SK-N-SH treated with all-trans-retinoic acid at 6 μM for 48 hours (cell line): ENCODE data around the gene PRR23C.

Source experiments
- CSDC2 ChIP-seq: fragments of 250-450 bp; sonication (Bioruptor Pico); IDR thresholded peaks from 2 replicates; pipeline ENCODE4 v1.5.0; 2020; ENCODE audit warnings: mild to moderate bottlenecking, moderate library complexity
- PPARA ChIP-seq: fragments of 250-450 bp; sonication (Bioruptor Pico); IDR thresholded peaks from 2 replicates; pipeline ENCODE4 v1.5.0; 2020; ENCODE audit warnings: mild to moderate bottlenecking, borderline replicate concordance
- RARB ChIP-seq: fragments of 250-450 bp; sonication (Bioruptor Pico); IDR thresholded peaks from 2 replicates; pipeline ENCODE4 v1.8.0; 2021; ENCODE audit warnings: mild to moderate bottlenecking, moderate library complexity
- ZC3H10 ChIP-seq: fragments of 250-450 bp; sonication (Bioruptor Pico); IDR thresholded peaks from 2 replicates; pipeline ENCODE4 v1.5.1; 2021; ENCODE audit warnings: mild to moderate bottlenecking, moderate library complexity
- TF ChIP-seq, protein P1 (sequence below): fragments of 250-450 bp; sonication (Bioruptor Pico); IDR thresholded peaks from 2 replicates; pipeline ENCODE4 v1.8.0; 2020; ENCODE audit warnings: mild to moderate bottlenecking, moderate library complexity, borderline replicate concordance
- TF ChIP-seq, protein P2 (sequence below): fragments of 250-450 bp; sonication (Bioruptor Pico); IDR thresholded peaks from 2 replicates; pipeline ENCODE4 v1.8.0; 2021; ENCODE audit warnings: low read depth, mild to moderate bottlenecking, moderate library complexity, borderline replicate concordance
- TF ChIP-seq, protein P3 (sequence below): fragments of 250-450 bp; sonication (Bioruptor Pico); IDR thresholded peaks from 2 replicates; pipeline ENCODE4 v1.5.1; 2020; ENCODE audit warnings: low read depth, mild to moderate bottlenecking, moderate library complexity

DNA sequence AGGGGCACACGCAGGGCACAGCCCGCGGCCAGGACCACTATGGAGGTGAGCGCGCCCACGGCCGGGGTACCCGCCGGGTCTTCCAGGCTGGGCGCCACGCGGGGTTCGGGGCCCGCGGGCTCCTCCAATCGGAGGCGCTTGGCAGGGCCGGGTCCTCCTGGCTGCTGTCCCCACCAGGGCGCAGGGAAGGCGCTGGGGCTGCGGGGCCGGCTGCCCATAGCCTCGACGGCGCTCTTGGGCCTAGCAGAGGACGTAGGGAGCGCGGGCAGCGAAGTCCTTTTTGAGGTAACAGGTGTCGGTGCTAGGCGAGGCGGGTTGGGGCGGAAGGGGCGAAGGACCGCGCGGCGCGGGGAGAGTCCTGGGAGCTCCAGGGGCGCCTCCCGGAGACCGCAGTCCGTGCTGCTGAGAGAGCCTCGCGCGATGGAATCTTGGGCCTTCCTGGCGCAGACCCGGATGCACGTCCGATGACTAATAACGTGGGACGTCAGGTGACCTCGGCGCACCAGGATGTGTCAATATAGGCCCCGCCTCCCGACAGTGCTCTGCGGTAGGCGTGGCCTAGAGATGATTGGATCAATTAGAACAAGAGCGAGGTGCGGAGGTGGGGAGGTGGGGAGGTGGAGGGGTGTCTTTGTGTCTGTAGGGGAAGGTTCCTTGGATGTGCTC is 38.5 kb downstream of the PRR23C start, which contains the start of gene PRR23A:
- TF ChIP-seq, protein P1, sequence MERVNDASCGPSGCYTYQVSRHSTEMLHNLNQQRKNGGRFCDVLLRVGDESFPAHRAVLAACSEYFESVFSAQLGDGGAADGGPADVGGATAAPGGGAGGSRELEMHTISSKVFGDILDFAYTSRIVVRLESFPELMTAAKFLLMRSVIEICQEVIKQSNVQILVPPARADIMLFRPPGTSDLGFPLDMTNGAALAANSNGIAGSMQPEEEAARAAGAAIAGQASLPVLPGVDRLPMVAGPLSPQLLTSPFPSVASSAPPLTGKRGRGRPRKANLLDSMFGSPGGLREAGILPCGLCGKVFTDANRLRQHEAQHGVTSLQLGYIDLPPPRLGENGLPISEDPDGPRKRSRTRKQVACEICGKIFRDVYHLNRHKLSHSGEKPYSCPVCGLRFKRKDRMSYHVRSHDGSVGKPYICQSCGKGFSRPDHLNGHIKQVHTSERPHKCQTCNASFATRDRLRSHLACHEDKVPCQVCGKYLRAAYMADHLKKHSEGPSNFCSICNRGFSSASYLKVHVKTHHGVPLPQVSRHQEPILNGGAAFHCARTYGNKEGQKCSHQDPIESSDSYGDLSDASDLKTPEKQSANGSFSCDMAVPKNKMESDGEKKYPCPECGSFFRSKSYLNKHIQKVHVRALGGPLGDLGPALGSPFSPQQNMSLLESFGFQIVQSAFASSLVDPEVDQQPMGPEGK (CRISPR knock-in tag), result no peak
- TF ChIP-seq PPARA (no peak), RARB (no peak), CSDC2 (no peak), ZC3H10 (CRISPR knock-in tag) (no peak)
- TF ChIP-seq, protein P2, sequence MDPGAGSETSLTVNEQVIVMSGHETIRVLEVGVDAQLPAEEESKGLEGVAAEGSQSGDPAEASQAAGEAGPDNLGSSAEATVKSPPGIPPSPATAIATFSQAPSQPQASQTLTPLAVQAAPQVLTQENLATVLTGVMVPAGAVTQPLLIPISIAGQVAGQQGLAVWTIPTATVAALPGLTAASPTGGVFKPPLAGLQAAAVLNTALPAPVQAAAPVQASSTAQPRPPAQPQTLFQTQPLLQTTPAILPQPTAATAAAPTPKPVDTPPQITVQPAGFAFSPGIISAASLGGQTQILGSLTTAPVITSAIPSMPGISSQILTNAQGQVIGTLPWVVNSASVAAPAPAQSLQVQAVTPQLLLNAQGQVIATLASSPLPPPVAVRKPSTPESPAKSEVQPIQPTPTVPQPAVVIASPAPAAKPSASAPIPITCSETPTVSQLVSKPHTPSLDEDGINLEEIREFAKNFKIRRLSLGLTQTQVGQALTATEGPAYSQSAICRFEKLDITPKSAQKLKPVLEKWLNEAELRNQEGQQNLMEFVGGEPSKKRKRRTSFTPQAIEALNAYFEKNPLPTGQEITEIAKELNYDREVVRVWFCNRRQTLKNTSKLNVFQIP (CRISPR knock-in tag), result no peak
- TF ChIP-seq, protein P3, sequence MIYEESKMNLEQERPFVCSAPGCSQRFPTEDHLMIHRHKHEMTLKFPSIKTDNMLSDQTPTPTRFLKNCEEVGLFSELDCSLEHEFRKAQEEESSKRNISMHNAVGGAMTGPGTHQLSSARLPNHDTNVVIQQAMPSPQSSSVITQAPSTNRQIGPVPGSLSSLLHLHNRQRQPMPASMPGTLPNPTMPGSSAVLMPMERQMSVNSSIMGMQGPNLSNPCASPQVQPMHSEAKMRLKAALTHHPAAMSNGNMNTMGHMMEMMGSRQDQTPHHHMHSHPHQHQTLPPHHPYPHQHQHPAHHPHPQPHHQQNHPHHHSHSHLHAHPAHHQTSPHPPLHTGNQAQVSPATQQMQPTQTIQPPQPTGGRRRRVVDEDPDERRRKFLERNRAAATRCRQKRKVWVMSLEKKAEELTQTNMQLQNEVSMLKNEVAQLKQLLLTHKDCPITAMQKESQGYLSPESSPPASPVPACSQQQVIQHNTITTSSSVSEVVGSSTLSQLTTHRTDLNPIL, result no peak
